HCT116 (cell line): ENCODE data around the gene ODF2L. TPM values are rescaled to one million over a fixed set of nuclear protein-coding genes. Genes with fewer than 3 reads are reported as not detected.

ENCODE experiments used
- EZH2phosphoT487 ChIP-seq: fragments of 200-600 bp; IDR thresholded peaks from 2 replicates; pipeline ENCODE4 v1.6.1; 2018; ENCODE audit warnings: antibody characterized with exemption, borderline replicate concordance
- microRNA-seq: library from miRNA; unstranded; fragments of <30 nt; microRNA quantifications from one replicate; pipeline ENCODE4, GENCODE V29; 2016; ENCODE audit warnings: borderline number of aligned reads
- total RNA-seq: library from RNA; stranded (reverse); gene quantifications from one replicate; pipeline ENCODE4 v1.2.1, GENCODE V29; 2021; ENCODE audit not compliant: unreplicated experiment
- TF ChIP-seq, protein P1 (sequence below), 3 experiments: fragments of 200-600 bp in 1 of 3; sonication (generic) in 1 of 3; IDR thresholded peaks in 2 of 3; conservative IDR thresholded peaks in 1 of 3; 2 replicates each; pipeline ENCODE4 v1.5.1; 2012 to 2017; ENCODE audit warnings: low read depth in 2 of 3, low read length in 2 of 3, antibody characterized with exemption in 1 of 3, borderline replicate concordance in 1 of 3, control low read depth in 1 of 3, mild to moderate bottlenecking in 1 of 3, mixed read lengths in 1 of 3, mixed run types in 1 of 3, moderate library complexity in 1 of 3; ENCODE audit not compliant: insufficient read depth in 1 of 3

Gene ODF2L
- total RNA-seq, 1 experiment from 2014 or later = 33.7 TPM

DNA sequence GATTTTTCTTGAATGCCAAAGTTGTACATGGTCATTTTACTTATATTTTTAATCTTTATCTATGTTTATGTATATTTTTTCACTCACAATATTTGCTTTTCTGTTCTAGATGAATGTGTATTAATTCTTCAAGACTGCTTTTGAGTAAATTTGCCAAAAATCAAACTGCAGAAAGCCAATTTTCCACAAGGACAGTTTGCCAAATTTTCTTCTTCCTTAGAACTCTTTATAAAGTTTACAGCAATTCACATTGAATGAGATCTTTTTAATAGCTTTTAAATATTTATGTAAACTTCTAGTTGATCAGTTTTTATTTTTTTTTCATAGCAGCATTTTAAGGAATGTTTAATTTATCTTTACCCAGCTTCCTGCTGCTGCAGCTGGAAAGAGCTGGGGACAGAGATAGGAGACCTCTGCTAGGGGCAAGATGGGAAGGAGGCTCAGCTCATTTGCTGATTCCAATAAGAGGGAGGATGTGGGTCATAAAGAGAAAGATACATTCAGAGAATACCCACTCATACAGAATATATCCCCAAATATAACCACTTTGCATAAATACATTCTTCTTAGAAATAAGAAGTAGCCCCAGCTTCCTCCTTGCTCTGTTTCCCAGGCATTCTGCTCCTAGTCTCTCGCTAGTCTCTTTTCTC is 93.0 kb downstream of the ODF2L start (continued):
- TF ChIP-seq, protein P1, sequence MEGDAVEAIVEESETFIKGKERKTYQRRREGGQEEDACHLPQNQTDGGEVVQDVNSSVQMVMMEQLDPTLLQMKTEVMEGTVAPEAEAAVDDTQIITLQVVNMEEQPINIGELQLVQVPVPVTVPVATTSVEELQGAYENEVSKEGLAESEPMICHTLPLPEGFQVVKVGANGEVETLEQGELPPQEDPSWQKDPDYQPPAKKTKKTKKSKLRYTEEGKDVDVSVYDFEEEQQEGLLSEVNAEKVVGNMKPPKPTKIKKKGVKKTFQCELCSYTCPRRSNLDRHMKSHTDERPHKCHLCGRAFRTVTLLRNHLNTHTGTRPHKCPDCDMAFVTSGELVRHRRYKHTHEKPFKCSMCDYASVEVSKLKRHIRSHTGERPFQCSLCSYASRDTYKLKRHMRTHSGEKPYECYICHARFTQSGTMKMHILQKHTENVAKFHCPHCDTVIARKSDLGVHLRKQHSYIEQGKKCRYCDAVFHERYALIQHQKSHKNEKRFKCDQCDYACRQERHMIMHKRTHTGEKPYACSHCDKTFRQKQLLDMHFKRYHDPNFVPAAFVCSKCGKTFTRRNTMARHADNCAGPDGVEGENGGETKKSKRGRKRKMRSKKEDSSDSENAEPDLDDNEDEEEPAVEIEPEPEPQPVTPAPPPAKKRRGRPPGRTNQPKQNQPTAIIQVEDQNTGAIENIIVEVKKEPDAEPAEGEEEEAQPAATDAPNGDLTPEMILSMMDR (IDR thresholded peaks at IDR 0.05 in 2 of 3, conservative IDR thresholded peaks at IDR 0.05 in 1 of 3; ENCODE audit: borderline replicate concordance in 1 of 3, insufficient read depth in 1 of 3, low read depth in 2 of 3, low read length in 2 of 3) = no peak
- no peak for TF ChIP-seq EZH2phosphoT487
- TF ChIP-seq, all 23 proteins: peak for 0

Small RNA genes lying within 50 kb of the gene (microRNA-seq; reads per million reads assigned to microRNA genes)
- gene MIR7856 = not detected

Other genes with a start within 250 kb of the ODF2L start
- not detected for gene COL24A1, start 239.6 kb downstream of the ODF2L start, total RNA-seq
- gene CLCA2, start 27.8 kb upstream of the ODF2L start, total RNA-seq = not detected
- 0.12 TPM for gene CLCA1, start 72.6 kb upstream of the ODF2L start, total RNA-seq
- gene CLCA4, start 150.8 kb upstream of the ODF2L start, total RNA-seq = not detected